Endothelial cell of umbilical vein (primary cell): ENCODE data around the gene RAB8A. TPM values are rescaled to one million over a fixed set of nuclear protein-coding genes. Genes with fewer than 3 reads are reported as not detected.

ENCODE experiments used
- BruUV-seq: library from RNA; stranded (reverse); fragments of 400-500 nt; replicated peaks from 2 replicates; lab custom pipeline; 2021; lab: Mats Ljungman, UMichigan
- CTCF ChIA-PET: fragments of 300-600, 350-600 bp; sonication (Branson Sonifier 250); formaldehyde crosslinking; loops from one replicate; lab custom pipeline; 2021; ENCODE audit warnings: antibody characterized with exemption, inconsistent platforms; lab: Charles Lee
- POLR2A ChIA-PET: fragments of 300-600, 350-600 bp; sonication (Branson Sonifier 250); formaldehyde crosslinking; loops from one replicate; lab custom pipeline; 2021; ENCODE audit warnings: antibody characterized with exemption, inconsistent platforms; lab: Charles Lee
- DNase-seq: peaks from one replicate; pipeline ENCODE4 v3.0.0-alpha.2; 2011; ENCODE audit warnings: low read depth, low spot score
- FAIRE-seq: peaks from 2 replicates; lab custom pipeline; 2011; peaks lifted over from hg19 to GRCh38; lab: Jason Lieb, UNC
- H2AFZ ChIP-seq: 2 replicates; pipeline ENCODE4 v1.6.0; 2012; ENCODE audit warnings: low read depth, low read length, control low read depth, inconsistent platforms
- H3K27ac ChIP-seq: 2 replicates; pipeline ENCODE4 v1.5.1; 2011; ENCODE audit warnings: low read depth, mild to moderate bottlenecking, control low read depth, low read length, moderate library complexity; ENCODE audit not compliant: insufficient read depth
- H3K27me3 ChIP-seq, 2 experiments: 2 replicates each; pipeline versions ENCODE4 v1.6.0 to v1.6.1; 2011; ENCODE audit warnings: low read length in 2 of 2, mixed read lengths in 1 of 2; ENCODE audit not compliant: control insufficient read depth in 2 of 2, insufficient read depth in 2 of 2
- H3K36me3 ChIP-seq, 2 experiments: 2 replicates in 1 of 2; 3 replicates in 1 of 2; pipeline ENCODE4 v1.5.1; 2011; ENCODE audit warnings: low read length in 2 of 2, mild to moderate bottlenecking in 1 of 2, moderate library complexity in 1 of 2; ENCODE audit not compliant: control insufficient read depth in 2 of 2, insufficient read depth in 2 of 2; ENCODE audit errors: extremely low read depth in 1 of 2
- H3K4me1 ChIP-seq: 3 replicates; pipeline ENCODE4 v1.5.1; 2011; ENCODE audit warnings: mild to moderate bottlenecking, low read length; ENCODE audit not compliant: control insufficient read depth, insufficient read depth; ENCODE audit errors: extremely low read depth
- H3K4me2 ChIP-seq: 2 replicates; pipeline ENCODE4 v1.6.1; 2011; ENCODE audit warnings: low read length, control low read depth, mixed read lengths; ENCODE audit not compliant: insufficient read depth
- H3K4me3 ChIP-seq, 3 experiments: fragments of 200-600 bp in 1 of 3; sonication (generic), shearing (Covaris generic) in 1 of 3; replicated peaks in 1 of 3; 2 replicates each; pipeline ENCODE4 v1.5.1; 2011 to 2016; ENCODE audit warnings: control low read depth in 3 of 3, low read length in 3 of 3, mild to moderate bottlenecking in 2 of 3, inconsistent platforms in 1 of 3, low read depth in 1 of 3, moderate library complexity in 1 of 3; ENCODE audit not compliant: insufficient read depth in 1 of 3
- H3K79me2 ChIP-seq: 2 replicates; pipeline ENCODE4 v1.6.0; 2012; ENCODE audit warnings: low read length, inconsistent platforms; ENCODE audit not compliant: control insufficient read depth, insufficient read depth
- H3K9ac ChIP-seq: replicated peaks from 2 replicates; pipeline ENCODE3; 2011; ENCODE audit warnings: low read length, control low read depth; ENCODE audit not compliant: insufficient read depth; ENCODE audit errors: extremely low read depth
- H3K9me1 ChIP-seq: replicated peaks from 3 replicates; pipeline ENCODE4 v1.6.0; 2011; ENCODE audit warnings: mild to moderate bottlenecking, low read length; ENCODE audit not compliant: control insufficient read depth, insufficient read depth; ENCODE audit errors: extremely low read depth
- H3K9me3 ChIP-seq: replicated peaks from 2 replicates; pipeline ENCODE4 v1.5.1; 2012; ENCODE audit warnings: low read length, inconsistent platforms; ENCODE audit not compliant: control insufficient read depth, insufficient read depth
- H4K20me1 ChIP-seq: replicated peaks from 2 replicates; pipeline ENCODE3; 2011; ENCODE audit warnings: mild to moderate bottlenecking, low read length; ENCODE audit not compliant: control insufficient read depth, insufficient read depth; ENCODE audit errors: extremely low read depth
- EZH2 ChIP-seq: IDR thresholded peaks from 2 replicates; pipeline ENCODE4 v1.6.1; 2012; ENCODE audit warnings: borderline replicate concordance, low read depth, mild to moderate bottlenecking, moderate library complexity, low read length, inconsistent platforms; ENCODE audit not compliant: severe bottlenecking
- FOS ChIP-seq: IDR thresholded peaks from 2 replicates; pipeline ENCODE4 v1.6.1; 2011; ENCODE audit warnings: mild to moderate bottlenecking, low read length, moderate library complexity, borderline replicate concordance; ENCODE audit not compliant: insufficient read depth
- GATA2 ChIP-seq: IDR thresholded peaks from 2 replicates; pipeline ENCODE4 v1.7.0; 2011; ENCODE audit warnings: low read depth, mild to moderate bottlenecking, moderate library complexity, mixed read lengths, low read length; ENCODE audit not compliant: insufficient read length, insufficient read depth
- JUN ChIP-seq: IDR thresholded peaks from 2 replicates; pipeline ENCODE4 v1.6.1; 2011; ENCODE audit warnings: borderline replicate concordance, low read depth; ENCODE audit not compliant: insufficient read length, insufficient read depth
- MYC ChIP-seq: IDR thresholded peaks from one replicate; pipeline ENCODE4 v1.6.1; 2011; ENCODE audit warnings: mild to moderate bottlenecking, low read depth, low read length
- POLR2A ChIP-seq: IDR thresholded peaks from 2 replicates; pipeline ENCODE4 v1.6.1; 2012; ENCODE audit warnings: low read depth, mild to moderate bottlenecking, control low read depth, low read length
- POLR2AphosphoS5 ChIP-seq: IDR thresholded peaks from 2 replicates; pipeline ENCODE4 v1.6.1; 2012; ENCODE audit warnings: low read depth, mild to moderate bottlenecking, control low read depth, low read length, moderate library complexity; ENCODE audit not compliant: insufficient read depth
- dilution Hi-C: fragments of 300-500 bp; cut with MboI; formaldehyde crosslinking; loops from one replicate; pipeline ENCODE4 v1.15.0; 2019; ENCODE audit warnings: low sequenced_read_pairs; ENCODE audit not compliant: extremely low pct_ligation_motif_present
- intact Hi-C: fragments of 100-400 bp; cut with micrococcal nuclease; formaldehyde crosslinking; loops from one replicate; pipeline ENCODE4 v1.10.0; 2022
- polyA plus RNA-seq, 4 experiments: library from polyadenylated mRNA; depleted of rRNA in 3 of 4; stranded (reverse) in 3 of 4; unstranded in 1 of 4; fragments of >200 nt; gene quantifications; 2 replicates each; pipeline versions ENCODE4 v1.2.1 to v1.2.3, GENCODE V29; 2011 to 2012; ENCODE audit warnings: missing spikeins in 1 of 4
- total RNA-seq: library from RNA; stranded (reverse); gene quantifications from 2 replicates; pipeline ENCODE4 v1.2.3, GENCODE V29; 2021
- TF ChIP-seq, protein P1 (sequence below): IDR thresholded peaks from 2 replicates; pipeline ENCODE4 v1.6.1; 2011; ENCODE audit not compliant: insufficient read depth, insufficient read length
- TF ChIP-seq, protein P2 (sequence below), 2 donors: IDR thresholded peaks; 1 replicate in 1 of 2; 2 replicates in 1 of 2; pipeline ENCODE4 v1.5.1; 2011; ENCODE audit warnings: low read length in 2 of 2, mild to moderate bottlenecking in 2 of 2, moderate library complexity in 2 of 2, control low read depth in 1 of 2, inconsistent platforms in 1 of 2, low read depth in 1 of 2; ENCODE audit not compliant: insufficient read depth in 1 of 2; ENCODE audit errors: extremely low read depth in 1 of 2

Gene RAB8A
- total and polyA plus RNA-seq, 2 donors (not counting 3 experiments of a cell fraction or from before 2014, with no cell fraction given) = 81.5 to 107 TPM

DNA sequence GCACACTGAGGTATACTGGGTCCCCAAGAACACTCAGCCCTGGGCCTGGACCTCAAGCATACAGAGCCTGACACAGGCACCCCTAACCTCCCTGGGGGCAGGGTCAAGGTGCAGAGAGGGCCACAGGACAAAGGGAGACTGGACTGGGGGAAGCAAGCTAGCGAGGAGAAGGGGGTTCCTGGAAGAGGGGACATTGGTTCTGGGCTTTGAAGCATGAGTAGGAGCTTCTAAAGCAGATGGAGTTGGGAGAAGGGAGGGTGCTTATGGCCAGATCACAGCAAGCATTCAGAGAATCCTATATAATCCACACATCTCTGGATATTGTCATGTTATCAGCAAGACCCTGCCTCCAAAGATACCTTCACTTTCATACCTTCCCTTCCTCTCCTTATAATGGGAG, 58.4 kb downstream of the RAB8A start:
- TF ChIP-seq, protein P1, sequence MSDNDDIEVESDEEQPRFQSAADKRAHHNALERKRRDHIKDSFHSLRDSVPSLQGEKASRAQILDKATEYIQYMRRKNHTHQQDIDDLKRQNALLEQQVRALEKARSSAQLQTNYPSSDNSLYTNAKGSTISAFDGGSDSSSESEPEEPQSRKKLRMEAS = no peak
- TF ChIP-seq POLR2A (no peak), JUN (no peak), MYC (no peak), EZH2 (no peak), FOS (no peak), GATA2 (no peak), POLR2AphosphoS5 (no peak)
- TF ChIP-seq, protein P2, sequence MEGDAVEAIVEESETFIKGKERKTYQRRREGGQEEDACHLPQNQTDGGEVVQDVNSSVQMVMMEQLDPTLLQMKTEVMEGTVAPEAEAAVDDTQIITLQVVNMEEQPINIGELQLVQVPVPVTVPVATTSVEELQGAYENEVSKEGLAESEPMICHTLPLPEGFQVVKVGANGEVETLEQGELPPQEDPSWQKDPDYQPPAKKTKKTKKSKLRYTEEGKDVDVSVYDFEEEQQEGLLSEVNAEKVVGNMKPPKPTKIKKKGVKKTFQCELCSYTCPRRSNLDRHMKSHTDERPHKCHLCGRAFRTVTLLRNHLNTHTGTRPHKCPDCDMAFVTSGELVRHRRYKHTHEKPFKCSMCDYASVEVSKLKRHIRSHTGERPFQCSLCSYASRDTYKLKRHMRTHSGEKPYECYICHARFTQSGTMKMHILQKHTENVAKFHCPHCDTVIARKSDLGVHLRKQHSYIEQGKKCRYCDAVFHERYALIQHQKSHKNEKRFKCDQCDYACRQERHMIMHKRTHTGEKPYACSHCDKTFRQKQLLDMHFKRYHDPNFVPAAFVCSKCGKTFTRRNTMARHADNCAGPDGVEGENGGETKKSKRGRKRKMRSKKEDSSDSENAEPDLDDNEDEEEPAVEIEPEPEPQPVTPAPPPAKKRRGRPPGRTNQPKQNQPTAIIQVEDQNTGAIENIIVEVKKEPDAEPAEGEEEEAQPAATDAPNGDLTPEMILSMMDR (IDR thresholded peaks at IDR 0.05; ENCODE audit: extremely low read depth in 1 of 2, insufficient read depth in 1 of 2, low read depth in 1 of 2, low read length in 2 of 2) = no peak
- dilution Hi-C loops (no loop called here), intact Hi-C loops (no loop called here)
- ChIA-PET CTCF (interaction anchor here (0.7 kb wide), 1 partner anchor 11 kb away, joined by 3 read pairs; no protein-coding TSS in a partner anchor), POLR2A (no interaction called here)
- H3K4me3 ChIP-seq = no peak overlapping the region
- H3K4me1 ChIP-seq = no peaks in the 10 kb centered on the region
- H3K4me2 ChIP-seq = no peak overlapping the region
- H4K20me1 ChIP-seq = no peaks in the 10 kb centered on the region
- no peaks in the 10 kb centered on the region for H3K9me1 ChIP-seq
- no peaks in the 10 kb centered on the region for H3K27me3 ChIP-seq
- H3K36me3 ChIP-seq = no peaks in the 10 kb centered on the region
- H3K79me2 ChIP-seq = no peaks in the 10 kb centered on the region
- H3K27ac ChIP-seq = no peak overlapping the region
- FAIRE-seq (no peak), DNase-seq (no peak)
- no peak overlapping the region for H2AFZ ChIP-seq
- H3K9me3 ChIP-seq = no peaks in the 10 kb centered on the region
- H3K9ac ChIP-seq = no peak overlapping the region
- no TSS peak for BruUV-seq
